AG10803 (cell line): Measurements from ENCODE around the gene PTPN4.
A peak's percentile ranks its signal among the peaks of the same experiment; 100 is the strongest.
"Not testable (repeated sequence)": the region's sequence is repeated elsewhere in the genome, so short reads cannot be mapped to it uniquely, and the experiment has no call there.

Experiments used
- DNase-seq: peaks from one replicate; pipeline ENCODE4 v3.0.0; 2010; ENCODE audit warnings: low read depth
- H3K4me3 ChIP-seq: 2 replicates; pipeline ENCODE4 v1.5.1; 2011; ENCODE audit warnings: mild to moderate bottlenecking, low read length, control low read depth
- CTCF ChIP-seq: conservative IDR thresholded peaks from 2 replicates; pipeline ENCODE4 v1.5.1; 2011; ENCODE audit warnings: mild to moderate bottlenecking, low read length, control low read depth, inconsistent platforms

Gene PTPN4

GRCh38 chr2:119958670-119959268, 199.0 kb downstream of the PTPN4 start:
- TF ChIP-seq CTCF: no peak
- DNase-seq: no peak
- H3K4me3 ChIP-seq: no peak overlapping the region

- H3K4me3 ChIP-seq: no peak overlapping the region
- no peak for TF ChIP-seq CTCF
Observed at GRCh38 chr2:119960821-119961220, 201.1 kb downstream of the PTPN4 start.

GRCh38 chr2:119981896-119982295, 222.2 kb downstream of the PTPN4 start:
- H3K4me3 ChIP-seq: no peak overlapping the region
- no peak for TF ChIP-seq CTCF
- DNase-seq: no peak

More at GRCh38 chr2:119960821-119961220, 201.1 kb downstream of the PTPN4 start:
- DNase-seq: peak; percentile 77

GRCh38 chr2:119982506-119982905, 222.8 kb downstream of the PTPN4 start:
- DNase-seq: no peak
- no peak overlapping the region for H3K4me3 ChIP-seq
- no peak for TF ChIP-seq CTCF

GRCh38 chr2:119983108-119983507, 223.4 kb downstream of the PTPN4 start:
- DNase-seq: no peak
- H3K4me3 ChIP-seq: no peak overlapping the region
- TF ChIP-seq CTCF: no peak

- no peak for TF ChIP-seq CTCF
- H3K4me3 ChIP-seq: no peak overlapping the region
- peak; percentile 11 for DNase-seq
Observed at GRCh38 chr2:119996148-119996547, 236.4 kb downstream of the PTPN4 start.

- not testable (repeated sequence) for H3K4me3 ChIP-seq, DNase-seq
Observed at GRCh38 chr2:119996896-119997891, 237.5 kb downstream of the PTPN4 start.
